Measurements from ENCODE around the gene UNC45A.
"Not testable (repeated sequence)": the region's sequence is repeated elsewhere in the genome, so short reads cannot be mapped to it uniquely, and the experiment has no call there.

The UNC45A gene

GRCh38 chr15:90902840-90903732 lies 32.0 kb upstream of the UNC45A start, which contains the start of gene MAN2A2:
MAN2A2 (plus strand) TSS chr15:90903302; CDS start chr15:90904208, 906 bp downstream.
- peak in 1 of 2 experiments; percentile 64 for DNase-seq

GRCh38 chr15:90903733-90904536 lies 31.1 kb upstream of the UNC45A start:
- no peak for DNase-seq

GRCh38 chr15:90904746-90905145 lies 30.3 kb upstream of the UNC45A start:
- DNase-seq, result no peak

- no peak for DNase-seq
Observed at GRCh38 chr15:90905306-90906180, 29.5 kb upstream of the UNC45A start.

GRCh38 chr15:90906181-90906849 lies 28.8 kb upstream of the UNC45A start:
- no peak for DNase-seq

- no peak for DNase-seq
Observed at GRCh38 chr15:90907051-90907660, 27.9 kb upstream of the UNC45A start.

- no peak for DNase-seq
Observed at GRCh38 chr15:90907838-90908507, 27.1 kb upstream of the UNC45A start.

- DNase-seq, result not testable (repeated sequence)
Observed at GRCh38 chr15:90909449-90909848, 25.6 kb upstream of the UNC45A start.

- DNase-seq, result no peak
Observed at GRCh38 chr15:90909976-90910375, 25.1 kb upstream of the UNC45A start.

GRCh38 chr15:90910441-90911301 lies 24.4 kb upstream of the UNC45A start:
- no peak for DNase-seq

GRCh38 chr15:90911302-90911623 lies 23.8 kb upstream of the UNC45A start:
- no peak for DNase-seq

- no peak for DNase-seq
Observed at GRCh38 chr15:90911906-90912769, 22.9 kb upstream of the UNC45A start.

GRCh38 chr15:90912770-90913075 lies 22.4 kb upstream of the UNC45A start:
- DNase-seq, result no peak

- no peak for DNase-seq
Observed at GRCh38 chr15:90913398-90913944, 21.6 kb upstream of the UNC45A start.

GRCh38 chr15:90914305-90915080 lies 20.6 kb upstream of the UNC45A start:
- DNase-seq, result no peak

- DNase-seq, result no peak
Observed at GRCh38 chr15:90915216-90915807, 19.8 kb upstream of the UNC45A start.

- no peak for DNase-seq
Observed at GRCh38 chr15:90915808-90916440, 19.2 kb upstream of the UNC45A start.

Data from SW 1271 (cell line).